GM12891 (cell line): Measurements from ENCODE around the gene POU2AF3.

Experiments
- POLR2A ChIP-seq: IDR thresholded peaks from 2 replicates; pipeline ENCODE4 v1.6.1; 2011; ENCODE audit warnings: low read depth, low read length, control low read depth
- POLR2AphosphoS5 ChIP-seq: IDR thresholded peaks from 2 replicates; pipeline ENCODE4 v1.6.1; 2011; ENCODE audit warnings: low read depth, low read length, control low read depth
- POU2F2 ChIP-seq: IDR thresholded peaks from 2 replicates; pipeline ENCODE4 v1.6.1; 2011; ENCODE audit warnings: low read depth, mild to moderate bottlenecking, control low read depth, low read length, moderate library complexity
- SPI1 ChIP-seq: IDR thresholded peaks from 2 replicates; pipeline ENCODE4 v1.6.1; 2011; ENCODE audit warnings: low read depth, low read length, control low read depth
- TAF1 ChIP-seq: IDR thresholded peaks from 2 replicates; pipeline ENCODE4 v1.6.1; 2011; ENCODE audit warnings: low read depth, low read length, control low read depth

- TF ChIP-seq TAF1 (no peak), POLR2A (no peak), POLR2AphosphoS5 (no peak), SPI1 (no peak), POU2F2 (no peak)
Measured at GRCh38 chr11:111299101-111300026, 1.0 kb downstream of the POU2AF3 start.
